Naive thymus-derived CD4-positive, alpha-beta T cell (primary cell): ENCODE measurements around the gene KIF20B. TPM values are rescaled to one million over a fixed set of nuclear protein-coding genes. Genes with fewer than 3 reads are reported as not detected.

Source experiments
- ATAC-seq: fragments of 150-1000 bp; cut with Tn5 transposase; 2 replicates; pipeline ENCODE4 v1.10.0; 2021; ENCODE audit warnings: mild to moderate bottlenecking, moderate library complexity
- CTCF ChIA-PET: fragments of 350-600 bp; sonication (Branson Sonifier 250); formaldehyde crosslinking; loops from one replicate; lab custom pipeline; 2021; ENCODE audit warnings: antibody characterized with exemption; lab: Charles Lee
- POLR2A ChIA-PET: fragments of 350-600 bp; sonication (Branson Sonifier 250); formaldehyde crosslinking; loops from one replicate; lab custom pipeline; 2021; ENCODE audit warnings: antibody characterized with exemption, inconsistent platforms; lab: Charles Lee
- DNase-seq, 9 donors: peaks; one replicate each; pipeline versions ENCODE4 v3.0.0 to v3.0.0-alpha.2; 2020 to 2022; ENCODE audit warnings: mixed read lengths in 1 of 9
- H3K27ac ChIP-seq: one replicate; pipeline ENCODE4 v1.7.0; 2013; ENCODE audit warnings: mild to moderate bottlenecking, low read depth, low read length, moderate library complexity
- H3K27me3 ChIP-seq, 2 donors: one replicate each; pipeline ENCODE4 v1.7.0; 2013; ENCODE audit warnings: low read length in 2 of 2, mild to moderate bottlenecking in 2 of 2, moderate library complexity in 2 of 2; ENCODE audit not compliant: control insufficient read depth in 2 of 2, insufficient read depth in 2 of 2
- H3K36me3 ChIP-seq, 3 experiments: 1 replicate in 2 of 3; 2 replicates in 1 of 3; pipeline ENCODE4 v1.7.0; 2013; ENCODE audit warnings: low read length in 3 of 3, mild to moderate bottlenecking in 3 of 3, moderate library complexity in 1 of 3; ENCODE audit not compliant: insufficient read depth in 3 of 3, control insufficient read depth in 2 of 3
- H3K4me1 ChIP-seq, 2 donors: one replicate each; pipeline ENCODE4 v1.7.0; 2013; ENCODE audit warnings: low read length in 2 of 2, mild to moderate bottlenecking in 2 of 2, moderate library complexity in 1 of 2; ENCODE audit not compliant: control insufficient read depth in 2 of 2, insufficient read depth in 2 of 2
- H3K4me3 ChIP-seq: 2 replicates; pipeline ENCODE4 v1.7.0; 2013; ENCODE audit warnings: mild to moderate bottlenecking, low read length
- H3K9me3 ChIP-seq, 3 experiments: 1 replicate in 2 of 3; 2 replicates in 1 of 3; pipeline ENCODE4 v1.7.0; 2013; ENCODE audit warnings: low read length in 3 of 3; ENCODE audit not compliant: control insufficient read depth in 2 of 3
- H3K27ac Mint-ChIP-seq, 9 donors: one replicate each; pipeline ENCODE4 v1.8.0; 2020 to 2022; ENCODE audit warnings: mixed read lengths in 9 of 9, mild to moderate bottlenecking in 8 of 9, moderate library complexity in 5 of 9, inconsistent platforms in 2 of 9
- H3K27me3 Mint-ChIP-seq, 5 donors: one replicate each; pipeline ENCODE4 v1.8.0; 2021 to 2022; ENCODE audit warnings: mixed read lengths in 5 of 5, mild to moderate bottlenecking in 1 of 5
- H3K36me3 Mint-ChIP-seq, 5 donors: one replicate each; pipeline ENCODE4 v1.8.0; 2020 to 2022; ENCODE audit warnings: mixed read lengths in 5 of 5, mild to moderate bottlenecking in 3 of 5, inconsistent platforms in 1 of 5
- H3K4me1 Mint-ChIP-seq, 7 donors: one replicate each; pipeline ENCODE4 v1.8.0; 2020 to 2022; ENCODE audit warnings: mixed read lengths in 7 of 7, mild to moderate bottlenecking in 3 of 7, inconsistent platforms in 1 of 7
- H3K4me3 Mint-ChIP-seq, 10 donors: one replicate each; pipeline ENCODE4 v1.8.0; 2020 to 2022; ENCODE audit warnings: mild to moderate bottlenecking in 10 of 10, mixed read lengths in 10 of 10, moderate library complexity in 6 of 10, inconsistent platforms in 2 of 10
- H3K9me3 Mint-ChIP-seq, 11 donors: one replicate each; pipeline ENCODE4 v1.8.0; 2020 to 2022; ENCODE audit warnings: mixed read lengths in 11 of 11, mild to moderate bottlenecking in 4 of 11, inconsistent platforms in 1 of 11, moderate library complexity in 1 of 11
- intact Hi-C, 2 donors: fragments of 100-400 bp; cut with micrococcal nuclease; formaldehyde crosslinking; loops; one replicate each; pipeline ENCODE4 v1.15.1; 2023
- polyA plus RNA-seq, 2 donors: library from polyadenylated mRNA; unstranded; fragments of 300-500 nt; fragmentation: Illumina TruSeq; gene quantifications; one replicate each; pipeline ENCODE4 v1.2.3, GENCODE V29; 2021
- total RNA-seq, 6 experiments: library from RNA in 5 of 6; stranded (reverse) in 5 of 6; gene quantifications; 1 replicate in 5 of 6; 2 replicates in 1 of 6; pipeline ENCODE4 v1.2.3 and lab custom pipeline; 2021 to 2026

Gene KIF20B, protein sequence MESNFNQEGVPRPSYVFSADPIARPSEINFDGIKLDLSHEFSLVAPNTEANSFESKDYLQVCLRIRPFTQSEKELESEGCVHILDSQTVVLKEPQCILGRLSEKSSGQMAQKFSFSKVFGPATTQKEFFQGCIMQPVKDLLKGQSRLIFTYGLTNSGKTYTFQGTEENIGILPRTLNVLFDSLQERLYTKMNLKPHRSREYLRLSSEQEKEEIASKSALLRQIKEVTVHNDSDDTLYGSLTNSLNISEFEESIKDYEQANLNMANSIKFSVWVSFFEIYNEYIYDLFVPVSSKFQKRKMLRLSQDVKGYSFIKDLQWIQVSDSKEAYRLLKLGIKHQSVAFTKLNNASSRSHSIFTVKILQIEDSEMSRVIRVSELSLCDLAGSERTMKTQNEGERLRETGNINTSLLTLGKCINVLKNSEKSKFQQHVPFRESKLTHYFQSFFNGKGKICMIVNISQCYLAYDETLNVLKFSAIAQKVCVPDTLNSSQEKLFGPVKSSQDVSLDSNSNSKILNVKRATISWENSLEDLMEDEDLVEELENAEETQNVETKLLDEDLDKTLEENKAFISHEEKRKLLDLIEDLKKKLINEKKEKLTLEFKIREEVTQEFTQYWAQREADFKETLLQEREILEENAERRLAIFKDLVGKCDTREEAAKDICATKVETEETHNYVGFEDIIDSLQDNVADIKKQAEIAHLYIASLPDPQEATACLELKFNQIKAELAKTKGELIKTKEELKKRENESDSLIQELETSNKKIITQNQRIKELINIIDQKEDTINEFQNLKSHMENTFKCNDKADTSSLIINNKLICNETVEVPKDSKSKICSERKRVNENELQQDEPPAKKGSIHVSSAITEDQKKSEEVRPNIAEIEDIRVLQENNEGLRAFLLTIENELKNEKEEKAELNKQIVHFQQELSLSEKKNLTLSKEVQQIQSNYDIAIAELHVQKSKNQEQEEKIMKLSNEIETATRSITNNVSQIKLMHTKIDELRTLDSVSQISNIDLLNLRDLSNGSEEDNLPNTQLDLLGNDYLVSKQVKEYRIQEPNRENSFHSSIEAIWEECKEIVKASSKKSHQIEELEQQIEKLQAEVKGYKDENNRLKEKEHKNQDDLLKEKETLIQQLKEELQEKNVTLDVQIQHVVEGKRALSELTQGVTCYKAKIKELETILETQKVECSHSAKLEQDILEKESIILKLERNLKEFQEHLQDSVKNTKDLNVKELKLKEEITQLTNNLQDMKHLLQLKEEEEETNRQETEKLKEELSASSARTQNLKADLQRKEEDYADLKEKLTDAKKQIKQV (N-terminal part only)
- total RNA-seq (10 to 100 TPM; 14.5 to 49.0 (median 19.3) TPM), polyA plus RNA-seq (10 to 100 TPM; 21.0 to 25.6 TPM), total RNA-seq (lab: John Stamatoyannopoulos, UW) (26.1 reads per million, percentile 56 among the genes with 10 or more reads in this experiment)

DNA sequence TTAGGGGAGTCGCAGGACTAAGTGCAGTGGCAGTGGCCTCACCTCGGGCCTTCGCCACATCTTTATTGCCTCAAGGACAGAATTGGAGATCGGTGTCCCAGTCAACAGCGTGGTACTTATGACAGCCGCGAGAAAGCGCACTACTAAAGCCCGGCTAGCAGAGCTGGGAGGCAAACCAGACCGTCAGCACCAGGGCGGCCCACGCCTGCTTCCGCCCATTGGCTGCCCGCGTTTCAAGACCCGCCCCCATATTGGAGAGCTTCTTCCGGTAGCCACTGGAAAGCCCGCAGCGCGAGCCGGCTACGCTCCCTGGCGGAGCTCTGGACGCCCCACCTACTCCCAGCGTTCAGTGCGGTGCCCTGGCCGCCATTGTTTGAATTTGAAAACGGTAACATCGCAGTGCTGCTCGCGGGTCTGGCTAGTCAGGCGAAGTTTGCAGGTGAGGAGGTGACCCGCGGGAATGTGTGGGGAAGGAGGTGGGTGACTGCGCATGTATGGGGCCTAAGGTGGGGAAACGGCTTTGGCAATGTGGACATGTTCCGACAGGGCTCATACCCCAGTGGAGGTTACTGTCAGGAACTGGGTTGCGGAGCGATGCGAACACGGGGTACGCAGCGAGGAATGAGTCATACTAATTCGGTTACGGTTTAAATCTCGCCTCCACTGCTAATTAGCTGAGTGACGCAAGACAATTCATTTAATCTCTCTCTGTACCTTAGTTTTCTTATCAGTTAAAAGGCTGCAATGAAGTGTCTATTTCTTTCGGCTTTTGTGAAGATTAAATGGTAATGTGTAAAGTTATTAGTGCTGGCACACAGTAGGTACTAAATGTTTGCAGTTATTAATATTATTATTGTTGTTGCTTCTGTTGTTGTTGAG lies at the start of gene KIF20B:
Gene KIF20B (plus strand): TSS at position 349 of the 879 bp plus-strand sequence. CDS start 3,705 bp downstream, outside the sequence.
- peak within 1 kb of the TSS; percentile 76 for H3K27ac ChIP-seq
- ChIA-PET POLR2A (interaction anchor here (0.6 to 1.7 kb wide), 10 partner anchors 10 to 879 kb away, joined by 3 to 13 read pairs (median 4); partner anchors contain the start of genes FAS, IFIT5 and LIPA), CTCF (interaction anchor here (0.6 to 0.9 kb wide), 2 partner anchors 11 to 1164 kb away, joined by 3 to 4 read pairs; no protein-coding TSS in a partner anchor)
- no peaks in the 10 kb centered on the region for H3K27me3 Mint-ChIP-seq
- no peaks in the 10 kb centered on the region for H3K36me3 ChIP-seq
- H3K27ac Mint-ChIP-seq: peak within 1 kb of the TSS; percentile 93 to 99 (median 97)
- H3K4me1 ChIP-seq: peaks cover 8 to 11% of the 10 kb centered on the region in 2 donors
- H3K4me1 Mint-ChIP-seq: peaks cover 22 to 51% (median 41%) of the 10 kb centered on the region in 7 donors
- DNase-seq (peak; percentile 84 to 96 (median 94)), ATAC-seq (peak; percentile 99)
- H3K4me3 Mint-ChIP-seq: peak within 1 kb of the TSS; percentile 94 to 100 (median 98)
- peaks cover 0 to 18% (median 0%) of the 10 kb centered on the region in 5 donors for H3K36me3 Mint-ChIP-seq
- intact Hi-C loops: loop anchor here (1.0 to 10.0 kb wide), 26 partner anchors 37 to 1884 kb away; partner anchors contain the start of genes ATAD1 (in 2 of the 2), IFIT5 (in 2 of the 2), RPP30 (in 2 of the 2) and FAS (in 1 of the 2)
- H3K9me3 ChIP-seq: no peaks in the 10 kb centered on the region
- H3K9me3 Mint-ChIP-seq: peaks cover 0 to 2% (median 0%) of the 10 kb centered on the region in 11 donors
- peak within 1 kb of the TSS; percentile 92 for H3K4me3 ChIP-seq
- no peaks in the 10 kb centered on the region for H3K27me3 ChIP-seq

DNA sequence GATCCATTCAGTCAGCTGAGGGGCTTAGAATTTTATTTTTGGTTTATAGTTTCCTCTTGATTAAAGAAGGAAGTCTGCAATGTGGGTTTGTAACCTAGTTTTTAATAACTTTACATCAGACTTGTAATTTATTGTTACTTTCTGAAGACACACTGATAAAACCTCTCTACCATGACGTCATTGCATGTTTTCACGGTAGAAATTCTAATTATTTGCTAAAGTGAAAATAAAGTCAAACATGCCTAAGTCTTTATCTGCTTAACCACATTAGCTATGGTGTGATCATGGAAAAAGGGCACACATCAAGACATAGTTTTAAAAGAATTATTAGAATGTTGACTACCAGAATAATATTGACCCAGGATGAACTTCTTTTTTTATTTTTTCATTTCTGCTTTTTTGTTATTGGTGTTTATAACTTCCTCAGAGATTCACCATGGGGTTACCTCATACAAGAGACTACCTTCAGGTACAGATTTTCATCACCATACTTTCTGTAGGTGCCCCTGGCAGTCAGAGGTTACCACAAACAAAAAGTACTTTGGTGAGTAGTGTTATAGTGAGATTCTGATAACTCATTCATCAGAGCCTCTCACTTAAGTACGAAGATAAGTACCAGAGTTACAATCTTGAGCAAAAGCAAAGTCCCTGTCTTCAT lies 49.3 kb upstream of the KIF20B start:
- H3K4me3 ChIP-seq: no peak overlapping the region
- Mint-ChIP-seq H3K27me3 (peaks cover 0 to 17% (median 15%) of the 10 kb centered on the region in 5 donors), H3K9me3 (peaks cover 0 to 7% (median 4%) of the 10 kb centered on the region in 11 donors), H3K4me1 (no peaks in the 10 kb centered on the region), H3K36me3 (peaks cover 0 to 9% (median 0%) of the 10 kb centered on the region in 5 donors), H3K27ac (no peak overlapping the region), H3K4me3 (no peak overlapping the region)
- intact Hi-C loops: no loop called here
- H3K4me1 ChIP-seq: no peaks in the 10 kb centered on the region
- no peak overlapping the region for H3K27ac ChIP-seq
- H3K36me3 ChIP-seq: no peaks in the 10 kb centered on the region
- ChIA-PET POLR2A (no interaction called here), CTCF (no interaction called here)
- DNase-seq: no peak
- ATAC-seq: peak; percentile 40
- H3K9me3 ChIP-seq: no peaks in the 10 kb centered on the region
- H3K27me3 ChIP-seq: no peaks in the 10 kb centered on the region

DNA sequence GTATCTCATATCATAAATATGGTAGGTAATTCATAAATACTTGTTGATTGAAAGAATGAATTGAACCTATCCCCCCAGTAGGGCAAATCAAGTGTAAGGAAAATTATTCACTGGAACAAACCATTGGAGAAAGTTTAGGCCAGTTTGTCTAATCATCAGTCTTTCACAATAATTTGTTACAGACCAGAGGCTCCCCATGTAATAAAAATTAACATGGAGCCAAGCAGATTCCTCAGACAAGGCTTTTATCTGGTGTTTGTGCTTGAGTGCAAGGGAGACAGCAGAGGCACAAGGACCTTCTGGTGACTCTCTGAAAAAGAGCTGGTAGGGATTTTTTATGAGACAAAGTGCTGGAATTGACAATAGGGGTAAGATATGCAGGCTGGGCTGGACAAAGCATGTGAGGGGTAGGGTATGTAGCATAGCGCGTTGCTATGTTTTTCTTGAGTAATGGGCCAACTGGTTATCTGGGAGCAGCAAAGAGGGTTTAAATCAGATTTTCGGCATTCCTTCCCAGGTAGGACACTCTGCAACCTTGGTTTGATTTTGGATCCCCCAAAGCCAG lies 48.5 kb upstream of the KIF20B start:
- no peak for DNase-seq
- POLR2A ChIA-PET: no interaction called here
- H3K27ac Mint-ChIP-seq: no peak overlapping the region
- no peak overlapping the region for H3K4me3 Mint-ChIP-seq
- H3K4me1 Mint-ChIP-seq: no peaks in the 10 kb centered on the region
- H3K27me3 Mint-ChIP-seq: peaks cover 0 to 15% (median 10%) of the 10 kb centered on the region in 5 donors
- ATAC-seq: no peak
- H3K9me3 Mint-ChIP-seq: peaks cover 0 to 7% (median 4%) of the 10 kb centered on the region in 11 donors
- no peaks in the 10 kb centered on the region for H3K4me1 ChIP-seq
- H3K36me3 Mint-ChIP-seq: peaks cover 0 to 9% (median 0%) of the 10 kb centered on the region in 5 donors
- no peaks in the 10 kb centered on the region for H3K27me3 ChIP-seq
- H3K27ac ChIP-seq: no peak overlapping the region
- H3K36me3 ChIP-seq: no peaks in the 10 kb centered on the region
- CTCF ChIA-PET: no interaction called here
- H3K4me3 ChIP-seq: no peak overlapping the region
- no peaks in the 10 kb centered on the region for H3K9me3 ChIP-seq
- intact Hi-C loops: no loop called here

DNA sequence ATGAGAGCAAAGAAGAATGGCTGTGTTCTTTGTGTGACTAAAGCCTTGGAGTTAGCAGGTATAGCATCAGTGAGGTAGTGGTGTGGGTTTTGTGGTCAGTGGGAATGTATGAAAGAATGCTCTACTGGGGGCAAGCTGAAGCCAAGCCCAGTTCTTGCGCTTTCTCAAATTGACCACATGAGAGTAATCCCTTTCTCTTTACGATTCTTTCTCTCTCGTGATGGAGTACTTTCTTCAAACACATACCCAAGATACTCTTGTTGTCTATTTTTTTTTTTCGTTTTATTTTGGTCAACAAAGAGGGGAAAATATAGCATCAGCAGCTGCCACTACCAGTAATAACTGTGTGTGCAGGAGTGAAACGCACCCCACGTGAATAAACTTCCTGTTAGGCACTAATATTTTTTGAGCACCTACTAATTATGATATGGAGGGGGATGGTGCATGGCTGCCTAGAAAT lies 48.0 kb upstream of the KIF20B start:
- POLR2A ChIA-PET: no interaction called here
- H3K27ac Mint-ChIP-seq: no peak overlapping the region

DNA sequence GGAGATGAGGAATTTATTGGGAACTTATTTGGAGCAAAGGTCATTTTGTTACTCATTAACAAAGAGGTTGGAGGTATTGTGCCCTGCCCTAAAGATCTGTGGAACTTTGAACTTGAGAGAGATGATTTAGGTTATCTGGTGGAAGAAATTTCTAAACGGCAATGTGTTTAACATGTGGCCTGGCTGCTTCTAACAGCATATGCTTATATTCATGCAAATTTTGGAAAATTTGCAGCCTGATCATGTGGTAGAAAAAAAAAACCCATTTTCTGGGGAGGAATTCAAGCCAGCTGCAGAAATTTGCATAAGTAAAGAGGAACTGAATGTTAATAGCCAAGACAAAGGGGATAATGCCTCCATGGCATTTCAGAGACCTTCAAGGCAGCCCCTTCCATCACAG lies 45.7 kb upstream of the KIF20B start:
- Mint-ChIP-seq H3K4me1 (no peaks in the 10 kb centered on the region), H3K36me3 (peaks cover 0 to 5% (median 0%) of the 10 kb centered on the region in 5 donors), H3K9me3 (peaks cover 0 to 7% (median 3%) of the 10 kb centered on the region in 11 donors), H3K27me3 (peaks cover 0 to 5% (median 0%) of the 10 kb centered on the region in 5 donors), H3K27ac (no peak overlapping the region), H3K4me3 (no peak overlapping the region)
- Histone ChIP-seq H3K4me1 (no peaks in the 10 kb centered on the region), H3K4me3 (no peak overlapping the region), H3K9me3 (no peaks in the 10 kb centered on the region), H3K36me3 (no peaks in the 10 kb centered on the region), H3K27ac (no peak overlapping the region), H3K27me3 (no peaks in the 10 kb centered on the region)
- CTCF ChIA-PET: no interaction called here
- ATAC-seq (no peak), DNase-seq (no peak)
- POLR2A ChIA-PET: no interaction called here
- intact Hi-C loops: no loop called here

More for the DNA sequence above, 48.0 kb upstream of the KIF20B start:
- Histone ChIP-seq H3K4me3 (no peak overlapping the region), H3K27ac (no peak overlapping the region), H3K4me1 (no peaks in the 10 kb centered on the region), H3K9me3 (no peaks in the 10 kb centered on the region), H3K36me3 (no peaks in the 10 kb centered on the region), H3K27me3 (no peaks in the 10 kb centered on the region)
- ATAC-seq (no peak), DNase-seq (no peak)
- CTCF ChIA-PET: no interaction called here
- Mint-ChIP-seq H3K27me3 (peaks cover 0 to 10% (median 7%) of the 10 kb centered on the region in 5 donors), H3K4me1 (no peaks in the 10 kb centered on the region), H3K9me3 (peaks cover 0 to 7% (median 4%) of the 10 kb centered on the region in 11 donors), H3K36me3 (peaks cover 0 to 9% (median 0%) of the 10 kb centered on the region in 5 donors), H3K4me3 (no peak overlapping the region)
- intact Hi-C loops: no loop called here
